Measurements from ENCODE around the gene ATAD3B.

GRCh38 chr1:1471389-1472052, at the start of gene ATAD3B:
- TF ChIP-seq POLR2A (IDR thresholded peaks at IDR 0.05; ENCODE audit: low read depth, low read length) = peak; percentile 66
- no peak; the same call in 1 of the 2 replicates for TF ChIP-seq TAF1 (IDR thresholded peaks at IDR 0.05; ENCODE audit: low read depth, low read length)
- TF ChIP-seq POLR2AphosphoS5 (IDR thresholded peaks at IDR 0.05; ENCODE audit: low read depth, low read length) = peak; percentile 47; the same call in 1 of the 2 replicates
- no peak for TF ChIP-seq POU2F2 (IDR thresholded peaks at IDR 0.05; ENCODE audit: low read depth, low read length)
- TF ChIP-seq SPI1 (IDR thresholded peaks at IDR 0.05; ENCODE audit: low read depth, low read length) = no peak
